GM12878 (cell line): ENCODE results near the gene MCOLN2. TPM values are rescaled to one million over a fixed set of nuclear protein-coding genes. Genes with fewer than 3 reads are reported as not detected.

Experiments used
- MYB ChIP-seq: fragments of 150-350 bp; IDR thresholded peaks from 2 replicates; pipeline ENCODE4 v1.6.1; 2014; ENCODE audit warnings: mild to moderate bottlenecking, low read depth, low read length, borderline replicate concordance
- SMC3 ChIP-seq: IDR thresholded peaks from 2 replicates; pipeline ENCODE4 v1.6.1; 2011; ENCODE audit warnings: low read length, improper control_type of control experiment, borderline replicate concordance
- ZBTB4 ChIP-seq: fragments of 450-650 bp; formaldehyde crosslinking; IDR thresholded peaks from 2 replicates; pipeline ENCODE4 v1.4.0; 2022; ENCODE audit warnings: mild to moderate bottlenecking, moderate library complexity
- polyA plus RNA-seq, 11 experiments: library from polyadenylated mRNA; depleted of rRNA in 4 of 11; unstranded in 6 of 11; stranded (reverse) in 5 of 11; fragments of >200 nt; fragmentation: Nextera tagmentation in 4 of 11; fragmentation: Illumina TruSeq in 1 of 11; extraction: Ambion mirVana in 4 of 11; extraction: Trizol in 1 of 11; gene quantifications; 1 replicate in 1 of 11; 2 replicates in 10 of 11; pipeline versions ENCODE4 v1.2.1 to v1.2.3, GENCODE V29; 2011 to 2016; ENCODE audit warnings: inconsistent platforms in 2 of 11, missing spikeins in 2 of 11, low read depth in 1 of 11
- total RNA-seq, 4 experiments: library from RNA; depleted of rRNA in 3 of 4; stranded (reverse); fragments of >200 nt in 3 of 4; fragmentation: Illumina TruSeq in 1 of 4; extraction: Trizol in 1 of 4; gene quantifications; 2 replicates each; pipeline versions ENCODE4 v1.2.1 to v1.2.3, GENCODE V29; 2013 to 2021
- TF ChIP-seq, protein P1 (sequence below), 3 experiments: IDR thresholded peaks in 2 of 3; conservative IDR thresholded peaks in 1 of 3; 2 replicates each; pipeline ENCODE4 v1.5.1; 2011; ENCODE audit warnings: low read depth in 3 of 3, low read length in 3 of 3, mild to moderate bottlenecking in 3 of 3, control low read depth in 2 of 3, moderate library complexity in 2 of 3, inconsistent platforms in 1 of 3, mixed read lengths in 1 of 3; ENCODE audit not compliant: control insufficient read depth in 2 of 3, insufficient read depth in 1 of 3; ENCODE audit errors: extremely low read depth in 1 of 3

Gene MCOLN2
- total and polyA plus RNA-seq, 10 of the 15 experiments (the other 5 are each of a cell fraction or from before 2014, with no cell fraction given) = 25.9 to 233 (median 109) TPM

DNA sequence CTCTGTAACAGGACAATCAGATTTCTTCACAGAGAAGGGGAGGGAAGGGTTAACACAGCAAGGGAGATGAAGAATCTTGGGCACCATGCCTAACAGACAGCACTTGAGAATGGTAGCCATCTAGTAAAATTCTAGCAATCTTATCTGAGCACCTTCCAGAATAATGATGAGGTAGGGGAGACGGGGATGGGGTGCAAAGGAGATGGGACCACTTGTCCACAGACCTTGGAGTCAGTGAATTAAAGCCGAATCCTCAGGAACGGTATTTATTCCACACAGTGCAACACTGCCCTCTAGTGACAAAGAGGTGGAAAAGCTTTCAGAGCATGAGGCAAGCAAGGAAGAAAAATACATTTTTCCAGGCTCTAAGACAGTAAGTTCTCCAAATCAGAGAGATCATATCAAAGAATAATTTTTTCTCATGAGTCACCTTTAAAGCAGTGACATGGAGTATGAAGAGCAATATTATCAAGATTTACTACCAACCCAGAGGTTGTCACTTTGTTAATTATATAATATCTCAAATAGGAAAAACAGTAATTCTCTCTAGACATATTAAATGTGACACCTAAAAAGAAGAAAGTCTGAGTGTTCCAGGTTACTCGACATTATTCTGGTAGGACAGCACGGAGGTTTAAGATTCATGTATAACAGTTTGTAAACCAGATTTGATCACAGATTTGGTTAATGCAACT, 60.6 kb downstream of the MCOLN2 start (continued):
- TF ChIP-seq ZBTB4 (CRISPR knock-in tag) (no peak), SMC3 (peak; percentile 67; the same call in 1 of the 2 replicates), MYB (no peak)
- TF ChIP-seq, protein P1, sequence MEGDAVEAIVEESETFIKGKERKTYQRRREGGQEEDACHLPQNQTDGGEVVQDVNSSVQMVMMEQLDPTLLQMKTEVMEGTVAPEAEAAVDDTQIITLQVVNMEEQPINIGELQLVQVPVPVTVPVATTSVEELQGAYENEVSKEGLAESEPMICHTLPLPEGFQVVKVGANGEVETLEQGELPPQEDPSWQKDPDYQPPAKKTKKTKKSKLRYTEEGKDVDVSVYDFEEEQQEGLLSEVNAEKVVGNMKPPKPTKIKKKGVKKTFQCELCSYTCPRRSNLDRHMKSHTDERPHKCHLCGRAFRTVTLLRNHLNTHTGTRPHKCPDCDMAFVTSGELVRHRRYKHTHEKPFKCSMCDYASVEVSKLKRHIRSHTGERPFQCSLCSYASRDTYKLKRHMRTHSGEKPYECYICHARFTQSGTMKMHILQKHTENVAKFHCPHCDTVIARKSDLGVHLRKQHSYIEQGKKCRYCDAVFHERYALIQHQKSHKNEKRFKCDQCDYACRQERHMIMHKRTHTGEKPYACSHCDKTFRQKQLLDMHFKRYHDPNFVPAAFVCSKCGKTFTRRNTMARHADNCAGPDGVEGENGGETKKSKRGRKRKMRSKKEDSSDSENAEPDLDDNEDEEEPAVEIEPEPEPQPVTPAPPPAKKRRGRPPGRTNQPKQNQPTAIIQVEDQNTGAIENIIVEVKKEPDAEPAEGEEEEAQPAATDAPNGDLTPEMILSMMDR (IDR thresholded peaks at IDR 0.05 in 2 of 3, conservative IDR thresholded peaks at IDR 0.05 in 1 of 3; ENCODE audit: control insufficient read depth in 2 of 3, extremely low read depth in 1 of 3, insufficient read depth in 1 of 3, low read depth in 3 of 3, low read length in 3 of 3) = peak; percentile 83 to 86 (median 85)
